HL-60 (cell line): ENCODE measurements around the gene HES6.

Experiments used
- POLR2AphosphoS5 ChIP-seq: IDR thresholded peaks from 2 replicates; pipeline ENCODE4 v1.6.1; 2012; ENCODE audit warnings: low read depth
- TF ChIP-seq, protein P1 (sequence below): IDR thresholded peaks from one replicate; pipeline ENCODE4 v1.5.1; 2011; ENCODE audit warnings: low read length, control low read depth, inconsistent platforms; ENCODE audit not compliant: insufficient read depth

- TF ChIP-seq, protein P1, sequence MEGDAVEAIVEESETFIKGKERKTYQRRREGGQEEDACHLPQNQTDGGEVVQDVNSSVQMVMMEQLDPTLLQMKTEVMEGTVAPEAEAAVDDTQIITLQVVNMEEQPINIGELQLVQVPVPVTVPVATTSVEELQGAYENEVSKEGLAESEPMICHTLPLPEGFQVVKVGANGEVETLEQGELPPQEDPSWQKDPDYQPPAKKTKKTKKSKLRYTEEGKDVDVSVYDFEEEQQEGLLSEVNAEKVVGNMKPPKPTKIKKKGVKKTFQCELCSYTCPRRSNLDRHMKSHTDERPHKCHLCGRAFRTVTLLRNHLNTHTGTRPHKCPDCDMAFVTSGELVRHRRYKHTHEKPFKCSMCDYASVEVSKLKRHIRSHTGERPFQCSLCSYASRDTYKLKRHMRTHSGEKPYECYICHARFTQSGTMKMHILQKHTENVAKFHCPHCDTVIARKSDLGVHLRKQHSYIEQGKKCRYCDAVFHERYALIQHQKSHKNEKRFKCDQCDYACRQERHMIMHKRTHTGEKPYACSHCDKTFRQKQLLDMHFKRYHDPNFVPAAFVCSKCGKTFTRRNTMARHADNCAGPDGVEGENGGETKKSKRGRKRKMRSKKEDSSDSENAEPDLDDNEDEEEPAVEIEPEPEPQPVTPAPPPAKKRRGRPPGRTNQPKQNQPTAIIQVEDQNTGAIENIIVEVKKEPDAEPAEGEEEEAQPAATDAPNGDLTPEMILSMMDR, result no peak
- peak; percentile 38; the same call in 1 of the 2 replicates for TF ChIP-seq POLR2AphosphoS5
Measured at GRCh38 chr2:238238766-238239542, 884 bp downstream of the HES6 start.
